Tracheal epithelial cell (primary cell): ENCODE data around the gene NIPA2. TPM values are rescaled to one million over a fixed set of nuclear protein-coding genes. Genes with fewer than 3 reads are reported as not detected.

Experiments
- total RNA-seq: library from RNA; depleted of rRNA; stranded (reverse); fragments of >200 nt; gene quantifications from 2 replicates; pipeline ENCODE4 v1.2.1, GENCODE V29; 2014

The NIPA2 gene
- 50.9 and 71.8 TPM in 2 replicates for total RNA-seq

DNA sequence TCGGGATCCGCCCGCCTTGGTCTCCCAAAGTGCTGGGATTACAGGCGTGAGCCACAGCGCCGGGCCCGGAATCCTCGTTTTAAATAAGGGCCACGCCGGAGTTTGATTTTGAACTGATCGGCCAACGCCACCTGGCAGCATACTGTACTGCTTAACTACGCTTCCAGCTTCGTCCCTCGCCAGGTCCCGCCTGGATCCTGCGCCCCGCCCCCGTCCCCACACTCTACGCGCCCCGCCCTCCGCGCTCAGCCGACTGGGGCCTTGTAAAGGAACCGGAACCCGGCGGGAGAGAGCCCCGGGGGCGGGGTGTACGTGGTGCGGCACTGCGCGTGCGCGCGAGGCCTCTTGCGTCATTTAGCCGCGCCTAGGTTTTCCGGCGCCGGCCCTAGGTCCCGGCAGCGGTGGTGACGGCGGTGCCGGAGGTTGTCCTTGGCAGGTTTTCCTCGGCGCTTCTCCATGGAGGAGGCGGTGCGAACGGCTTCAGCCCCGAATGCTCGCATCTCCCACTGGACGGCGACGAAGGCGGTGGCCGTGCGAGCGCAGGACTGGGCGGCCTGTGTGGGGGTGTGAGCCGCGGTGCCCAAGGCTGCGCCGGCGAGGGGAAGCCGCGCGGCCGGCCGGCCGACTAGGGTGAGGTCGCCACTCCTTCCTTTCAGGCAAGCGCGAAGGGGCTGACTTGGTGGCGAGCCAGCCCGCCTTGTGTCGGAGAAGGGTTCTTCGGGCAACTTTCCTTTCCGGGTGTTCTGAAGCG lies at the start of gene NIPA2:
NIPA2 (plus strand) TSS at position 375 of the 751 bp plus-strand sequence. CDS start 13,066 bp downstream, outside the sequence.

Other genes starting within 250 kb of the NIPA2 start
- gene NIPA1, start 52.0 kb upstream of the NIPA2 start, total RNA-seq = 13.0 and 15.3 TPM in 2 replicates
- 88.5 and 89.9 TPM in 2 replicates for gene CYFIP1, start 141.7 kb downstream of the NIPA2 start, total RNA-seq
- gene TUBGCP5, start 200.9 kb downstream of the NIPA2 start, total RNA-seq = 16.4 and 19.8 TPM in 2 replicates